Activated CD8-positive, alpha-beta T cell treated with anti-CD3 and anti-CD28 coated beads, Interleukin-2, amount 10 ng/mL, durations not matched to agents 7 days and 5 days (primary cell): Measurements from ENCODE around the gene FAR2. TPM values are rescaled to one million over a fixed set of nuclear protein-coding genes. Genes with fewer than 3 reads are reported as not detected.

Experiments
- ATAC-seq: fragments of 150-1000 bp; cut with Tn5 transposase; one replicate; pipeline ENCODE4 v1.10.0; 2021; ENCODE audit warnings: moderate library complexity
- CTCF ChIA-PET: fragments of 350-600 bp; sonication (Branson Sonifier 250); formaldehyde crosslinking; loops from one replicate; lab custom pipeline; 2021; ENCODE audit warnings: antibody characterized with exemption; lab: Charles Lee
- POLR2A ChIA-PET: fragments of 350-600 bp; sonication (Branson Sonifier 250); formaldehyde crosslinking; loops from one replicate; lab custom pipeline; 2021; ENCODE audit warnings: antibody characterized with exemption; lab: Charles Lee
- DNase-seq: peaks from one replicate; pipeline ENCODE4 v3.0.0-alpha.2; 2020
- H3K27ac Mint-ChIP-seq: one replicate; pipeline ENCODE4 v1.8.0; 2021; ENCODE audit warnings: mild to moderate bottlenecking, mixed read lengths
- H3K27me3 Mint-ChIP-seq: one replicate; pipeline ENCODE4 v1.8.0; 2021; ENCODE audit warnings: low read depth, mixed read lengths
- H3K36me3 Mint-ChIP-seq: one replicate; pipeline ENCODE4 v1.8.0; 2021; ENCODE audit warnings: low read depth, mixed read lengths
- H3K4me1 Mint-ChIP-seq: one replicate; pipeline ENCODE4 v1.8.0; 2021; ENCODE audit warnings: low read depth, mixed read lengths
- H3K4me3 Mint-ChIP-seq: one replicate; pipeline ENCODE4 v1.8.0; 2021; ENCODE audit warnings: mild to moderate bottlenecking, mixed read lengths
- H3K9me3 Mint-ChIP-seq: one replicate; pipeline ENCODE4 v1.8.0; 2022; ENCODE audit warnings: mixed read lengths; ENCODE audit not compliant: insufficient read depth
- total RNA-seq, 2 experiments: library from RNA; stranded (reverse); gene quantifications; one replicate each; pipeline ENCODE4 v1.2.3, GENCODE V29; 2021

Gene FAR2
- total RNA-seq, 2 experiments from 2014 or later = 16.7 to 20.8 TPM

DNA sequence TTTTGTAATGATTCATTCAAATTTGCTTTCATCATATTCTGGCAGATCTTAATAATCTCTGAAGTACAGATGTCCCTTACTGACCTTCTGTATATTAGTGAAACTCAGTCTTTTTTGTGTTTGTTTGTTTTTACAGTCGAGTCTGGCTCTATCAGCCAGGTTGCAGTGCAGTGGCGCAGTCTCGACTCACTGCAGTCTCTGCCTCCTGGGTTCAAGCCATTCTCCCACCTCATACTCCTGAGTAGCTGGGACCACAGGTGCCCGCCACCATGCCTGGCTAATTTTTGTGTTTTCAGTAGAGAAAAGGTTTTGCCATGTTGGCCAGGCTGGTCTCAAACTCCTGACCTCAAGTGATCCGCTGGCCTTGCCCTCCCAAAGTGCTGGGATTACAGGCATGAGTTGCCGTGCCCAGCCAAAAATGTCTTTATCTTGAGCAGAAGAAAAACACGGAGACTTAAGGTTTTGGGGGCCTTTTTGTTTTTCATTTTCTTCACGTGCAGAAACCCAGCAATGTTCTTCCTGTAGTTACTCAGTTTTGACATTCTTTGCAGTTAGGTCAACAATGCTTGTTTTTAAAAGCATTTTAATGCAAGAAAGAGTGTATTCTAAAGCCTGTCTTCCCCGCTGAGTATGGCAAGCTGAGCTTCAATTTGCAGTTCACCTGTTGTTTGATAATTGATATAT is 79.5 kb downstream of the FAR2 start:
- Mint-ChIP-seq H3K4me3 (no peak overlapping the region), H3K27me3 (no peaks in the 10 kb centered on the region), H3K27ac (no peak overlapping the region), H3K36me3 (no peaks in the 10 kb centered on the region), H3K4me1 (no peaks in the 10 kb centered on the region), H3K9me3 (no peaks in the 10 kb centered on the region)
- DNase-seq (no peak), ATAC-seq (no peak)
- CTCF ChIA-PET = no interaction called here
- POLR2A ChIA-PET = no interaction called here

- Mint-ChIP-seq H3K9me3 (no peaks in the 10 kb centered on the region), H3K4me3 (no peak overlapping the region), H3K27me3 (no peaks in the 10 kb centered on the region), H3K27ac (no peak overlapping the region), H3K4me1 (no peaks in the 10 kb centered on the region), H3K36me3 (no peaks in the 10 kb centered on the region)
- ChIA-PET CTCF (no interaction called here), POLR2A (no interaction called here)
- ATAC-seq = no peak
- no peak for DNase-seq
Measured at GRCh38 chr12:29229158-29229505, 80.1 kb downstream of the FAR2 start.

- no peak overlapping the region for H3K27ac Mint-ChIP-seq
- no peak overlapping the region for H3K4me3 Mint-ChIP-seq
- ATAC-seq (no peak), DNase-seq (no peak)
- no peaks in the 10 kb centered on the region for H3K4me1 Mint-ChIP-seq
- POLR2A ChIA-PET = no interaction called here
- H3K27me3 Mint-ChIP-seq = no peaks in the 10 kb centered on the region
- H3K9me3 Mint-ChIP-seq = no peaks in the 10 kb centered on the region
- H3K36me3 Mint-ChIP-seq = no peaks in the 10 kb centered on the region
- CTCF ChIA-PET = no interaction called here
Measured at GRCh38 chr12:29229937-29230336, 80.9 kb downstream of the FAR2 start.

- Mint-ChIP-seq H3K27me3 (no peaks in the 10 kb centered on the region), H3K27ac (no peak overlapping the region), H3K36me3 (no peaks in the 10 kb centered on the region), H3K4me1 (no peaks in the 10 kb centered on the region), H3K9me3 (no peaks in the 10 kb centered on the region), H3K4me3 (no peak overlapping the region)
- DNase-seq (no peak), ATAC-seq (no peak)
- ChIA-PET POLR2A (no interaction called here), CTCF (no interaction called here)
Measured at GRCh38 chr12:29230800-29231560, 81.9 kb downstream of the FAR2 start.

- H3K4me3 Mint-ChIP-seq = no peak overlapping the region
- no peaks in the 10 kb centered on the region for H3K27me3 Mint-ChIP-seq
- ChIA-PET POLR2A (no interaction called here), CTCF (interaction anchor here (1.1 kb wide), 1 partner anchor 11 kb away, joined by 3 read pairs; no protein-coding TSS in a partner anchor)
- H3K36me3 Mint-ChIP-seq = no peaks in the 10 kb centered on the region
- no peaks in the 10 kb centered on the region for H3K9me3 Mint-ChIP-seq
- DNase-seq = no peak
- no peak overlapping the region for H3K27ac Mint-ChIP-seq
- H3K4me1 Mint-ChIP-seq = no peaks in the 10 kb centered on the region
- ATAC-seq = no peak
Measured at GRCh38 chr12:29232086-29232485, 83.0 kb downstream of the FAR2 start.

GRCh38 chr12:29234552-29234951 is 85.5 kb downstream of the FAR2 start:
- Mint-ChIP-seq H3K36me3 (no peaks in the 10 kb centered on the region), H3K4me1 (no peaks in the 10 kb centered on the region), H3K4me3 (no peak overlapping the region), H3K27ac (no peak overlapping the region), H3K9me3 (no peaks in the 10 kb centered on the region), H3K27me3 (no peaks in the 10 kb centered on the region)
- ChIA-PET POLR2A (no interaction called here), CTCF (no interaction called here)
- no peak for DNase-seq
- no peak for ATAC-seq

DNA sequence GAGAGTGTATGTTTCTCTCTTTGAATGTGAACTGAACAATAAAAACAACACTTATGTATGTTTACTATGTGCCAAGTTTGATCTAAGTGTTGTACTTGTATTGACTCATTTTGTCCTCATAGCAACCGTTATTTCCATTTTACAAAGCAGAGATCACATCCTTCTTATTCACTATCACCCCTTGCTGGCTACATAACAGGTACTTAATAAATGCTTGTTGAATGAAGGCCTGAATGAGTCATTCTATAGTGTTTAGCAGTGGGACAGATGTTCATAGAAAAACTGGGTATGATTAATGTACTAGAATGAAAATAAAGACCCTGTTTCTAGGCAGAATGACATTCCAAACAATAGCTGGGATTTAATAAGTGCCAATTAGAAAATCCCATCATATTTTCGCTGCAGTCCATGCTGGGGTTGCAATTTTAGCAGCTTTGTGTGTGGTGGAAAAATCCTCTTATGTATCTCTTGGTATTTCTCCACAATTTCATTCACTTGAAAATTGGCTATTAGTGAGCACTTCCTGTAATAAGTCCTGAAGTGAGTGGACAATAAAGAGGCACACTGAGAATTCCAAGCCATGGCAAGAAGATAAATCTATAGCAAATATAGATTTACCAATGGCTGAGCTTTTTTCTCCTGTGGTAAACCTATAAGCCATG is 86.0 kb downstream of the FAR2 start:
- DNase-seq = no peak
- ATAC-seq = no peak
- Mint-ChIP-seq H3K4me1 (no peaks in the 10 kb centered on the region), H3K9me3 (no peaks in the 10 kb centered on the region), H3K36me3 (no peaks in the 10 kb centered on the region), H3K27ac (no peak overlapping the region), H3K27me3 (no peaks in the 10 kb centered on the region), H3K4me3 (no peak overlapping the region)
- ChIA-PET POLR2A (no interaction called here), CTCF (interaction anchor here (0.7 kb wide), 1 partner anchor 9 kb away, joined by 3 read pairs; no protein-coding TSS in a partner anchor)

GRCh38 chr12:29238822-29239291 is 89.8 kb downstream of the FAR2 start:
- DNase-seq (no peak), ATAC-seq (no peak)
- no peaks in the 10 kb centered on the region for H3K9me3 Mint-ChIP-seq
- ChIA-PET POLR2A (no interaction called here), CTCF (interaction anchor here (0.6 kb wide), 1 partner anchor 151 kb away, joined by 3 read pairs; no protein-coding TSS in a partner anchor)
- H3K4me3 Mint-ChIP-seq = no peak overlapping the region
- peaks cover 7% of the 10 kb centered on the region for H3K4me1 Mint-ChIP-seq
- H3K36me3 Mint-ChIP-seq = no peaks in the 10 kb centered on the region
- H3K27me3 Mint-ChIP-seq = no peaks in the 10 kb centered on the region
- no peak overlapping the region for H3K27ac Mint-ChIP-seq

- POLR2A ChIA-PET = no interaction called here
- CTCF ChIA-PET = interaction anchor here (0.6 kb wide), 1 partner anchor 151 kb away, joined by 3 read pairs; no protein-coding TSS in a partner anchor
- no peak overlapping the region for H3K4me3 Mint-ChIP-seq
Measured at GRCh38 chr12:29239336-29239735, 90.3 kb downstream of the FAR2 start.

DNA sequence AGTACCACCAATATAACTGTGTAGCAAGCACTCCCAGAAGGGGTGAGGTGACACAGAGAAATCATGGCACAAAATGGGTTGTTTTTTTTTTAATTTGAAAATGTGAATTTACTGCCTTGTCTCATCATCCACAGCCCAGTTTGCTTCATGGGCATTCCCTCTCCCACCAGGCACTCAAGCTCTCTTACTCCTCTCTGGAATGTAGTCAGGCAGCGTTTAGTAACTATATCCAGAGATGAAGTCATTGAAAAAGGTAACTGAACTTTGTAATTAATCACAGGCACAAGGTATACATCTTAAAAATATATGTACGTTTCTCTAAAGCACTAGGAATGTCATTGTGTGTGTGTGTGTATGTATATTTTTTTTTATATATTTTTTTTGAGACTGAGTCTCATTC is 91.4 kb downstream of the FAR2 start:
- H3K4me1 Mint-ChIP-seq = peaks cover 7% of the 10 kb centered on the region
- H3K27me3 Mint-ChIP-seq = no peaks in the 10 kb centered on the region
- ChIA-PET POLR2A (no interaction called here), CTCF (no interaction called here)
- DNase-seq = no peak
- ATAC-seq = no peak
- H3K36me3 Mint-ChIP-seq = no peaks in the 10 kb centered on the region
- H3K27ac Mint-ChIP-seq = no peak overlapping the region
- H3K9me3 Mint-ChIP-seq = no peaks in the 10 kb centered on the region
- no peak overlapping the region for H3K4me3 Mint-ChIP-seq

More at GRCh38 chr12:29239336-29239735, 90.3 kb downstream of the FAR2 start:
- no peaks in the 10 kb centered on the region for H3K9me3 Mint-ChIP-seq
- ATAC-seq = no peak
- H3K27me3 Mint-ChIP-seq = no peaks in the 10 kb centered on the region
- no peak overlapping the region for H3K27ac Mint-ChIP-seq
- no peaks in the 10 kb centered on the region for H3K36me3 Mint-ChIP-seq
- DNase-seq = no peak
- H3K4me1 Mint-ChIP-seq = peaks cover 7% of the 10 kb centered on the region

DNA sequence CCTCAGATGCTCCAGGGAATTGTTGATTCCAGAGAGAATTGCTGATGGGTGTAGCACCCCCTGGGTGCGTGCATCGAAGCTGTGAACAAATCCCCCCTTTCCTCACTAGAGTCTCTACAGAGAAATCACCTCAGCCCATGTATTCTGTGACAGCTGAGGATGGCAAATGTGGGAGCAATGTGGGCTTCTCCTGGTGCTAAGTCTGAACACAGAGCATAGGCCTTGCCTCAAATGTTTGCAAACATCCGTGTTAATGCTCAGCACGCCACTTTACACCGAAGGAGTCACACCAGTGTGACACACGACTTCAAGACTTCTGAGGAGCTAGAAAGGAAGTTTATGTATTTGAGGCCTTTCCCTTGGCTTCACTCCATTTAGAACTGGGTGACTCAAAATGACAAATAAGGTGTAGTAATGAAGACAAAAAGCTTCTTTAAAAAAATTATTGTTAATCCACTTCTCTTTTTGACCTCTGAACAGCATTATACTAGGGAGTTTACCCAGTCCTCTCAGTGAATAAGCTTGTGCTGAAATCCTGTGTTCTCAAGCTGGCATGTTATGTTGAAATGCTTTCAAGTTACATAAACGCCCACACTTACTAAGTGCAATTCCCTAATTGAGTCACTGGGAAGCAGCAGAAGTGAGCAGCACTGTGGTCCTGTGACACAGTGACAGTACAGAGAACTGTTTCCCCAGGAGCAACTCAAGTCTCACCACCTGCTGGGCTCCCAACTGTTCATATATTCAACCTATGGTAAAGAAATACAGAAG is 92.9 kb downstream of the FAR2 start:
- ATAC-seq (no peak), DNase-seq (no peak)
- Mint-ChIP-seq H3K36me3 (no peaks in the 10 kb centered on the region), H3K27me3 (no peaks in the 10 kb centered on the region), H3K27ac (no peak overlapping the region), H3K4me1 (peaks cover 7% of the 10 kb centered on the region), H3K4me3 (no peak overlapping the region), H3K9me3 (no peaks in the 10 kb centered on the region)
- ChIA-PET CTCF (interaction anchor here (1.2 kb wide), 2 partner anchors 10 to 76 kb away, joined by 3 to 4 read pairs; no protein-coding TSS in a partner anchor), POLR2A (no interaction called here)
